OCI-LY7 (cell line): Measurements from ENCODE around the gene PSMG2. TPM values are rescaled to one million over a fixed set of nuclear protein-coding genes. Genes with fewer than 3 reads are reported as not detected.
A peak's percentile ranks its signal among the peaks of the same experiment; 100 is the strongest.

Experiments used
- BruUV-seq: library from RNA; stranded (reverse); fragments of 400-500 nt; replicated peaks from 2 replicates; lab custom pipeline; 2021; lab: Mats Ljungman, UMichigan
- CTCF ChIA-PET: fragments of 300-600 bp; sonication (Branson Sonifier 250); formaldehyde crosslinking; loops from one replicate; lab custom pipeline; 2022; ENCODE audit warnings: antibody characterized with exemption; ENCODE audit not compliant: unreplicated experiment; lab: Charles Lee
- POLR2A ChIA-PET: fragments of 300-600 bp; sonication (Branson Sonifier 250); formaldehyde crosslinking; loops from one replicate; lab custom pipeline; 2022; ENCODE audit warnings: antibody characterized with exemption; lab: Charles Lee
- DNase-seq: peaks from one replicate; pipeline ENCODE4 v3.0.0-alpha.2; 2015; ENCODE audit warnings: low spot score
- H2AFZ ChIP-seq: fragments of 200-600 bp; sonication (generic), shearing (Covaris generic); 2 replicates; pipeline ENCODE4 v1.6.1; 2014; ENCODE audit warnings: mild to moderate bottlenecking, antibody characterized with exemption, low read length, moderate library complexity
- H3K27ac ChIP-seq: fragments of 200-600 bp; sonication (generic); 2 replicates; pipeline ENCODE4 v1.5.1; 2014; ENCODE audit warnings: mixed run types, low read depth, mild to moderate bottlenecking, moderate library complexity, low read length, inconsistent platforms; ENCODE audit not compliant: poor library complexity, severe bottlenecking
- H3K36me3 ChIP-seq: fragments of 200-600 bp; sonication (generic); 2 replicates; pipeline ENCODE4 v1.6.1; 2014; ENCODE audit warnings: mild to moderate bottlenecking, antibody characterized with exemption, low read length, moderate library complexity, mixed read lengths; ENCODE audit not compliant: insufficient read depth
- H3K4me1 ChIP-seq: fragments of 200-600 bp; sonication (generic); 2 replicates; pipeline ENCODE4 v1.5.1; 2014; ENCODE audit warnings: mild to moderate bottlenecking, low read length; ENCODE audit not compliant: insufficient read depth, poor library complexity, severe bottlenecking
- H3K4me2 ChIP-seq: fragments of 200-600 bp; sonication (generic); 2 replicates; pipeline ENCODE4 v1.6.1; 2014; ENCODE audit warnings: mild to moderate bottlenecking, low read length
- H3K4me3 ChIP-seq: fragments of 200-600 bp; sonication (generic); 2 replicates; pipeline ENCODE4 v1.5.1; 2014; ENCODE audit warnings: mild to moderate bottlenecking, low read depth, low read length; ENCODE audit not compliant: poor library complexity, severe bottlenecking
- H3K79me2 ChIP-seq: fragments of 200-600 bp; sonication (generic); 2 replicates; pipeline ENCODE4 v1.6.1; 2016; ENCODE audit warnings: low read depth, mild to moderate bottlenecking, low read length, moderate library complexity, mixed read lengths; ENCODE audit not compliant: insufficient read depth
- H3K9me2 ChIP-seq: fragments of 200-600 bp; sonication (generic); 2 replicates; pipeline ENCODE4 v1.6.1; 2016; ENCODE audit warnings: mild to moderate bottlenecking, low read length, mixed read lengths; ENCODE audit not compliant: insufficient read depth
- H3K9me3 ChIP-seq: fragments of 200-600 bp; sonication (generic); 2 replicates; pipeline ENCODE4 v1.6.1; 2014; ENCODE audit warnings: mild to moderate bottlenecking, mixed run types, low read length, mixed read lengths
- H4K20me1 ChIP-seq: fragments of 200-600 bp; sonication (generic); 2 replicates; pipeline ENCODE4 v1.6.1; 2014; ENCODE audit warnings: mild to moderate bottlenecking, antibody characterized with exemption, low read length, moderate library complexity, mixed read lengths; ENCODE audit not compliant: insufficient read depth
- CTCF ChIP-seq: fragments of 200-600 bp; sonication (generic); conservative IDR thresholded peaks from 2 replicates; pipeline ENCODE4 v1.5.1; 2014; ENCODE audit warnings: mild to moderate bottlenecking, antibody characterized with exemption, low read length, moderate library complexity, mixed read lengths
- EZH2phosphoT487 ChIP-seq: fragments of 200-600 bp; sonication (generic); IDR thresholded peaks from 2 replicates; pipeline ENCODE4 v1.6.1; 2018; ENCODE audit warnings: low read depth, borderline replicate concordance, mild to moderate bottlenecking, mixed run types, antibody characterized with exemption, low read length, moderate library complexity, mixed read lengths
- intact Hi-C: fragments of 100-400 bp; cut with micrococcal nuclease; formaldehyde crosslinking; loops from one replicate; pipeline ENCODE4 v1.10.0; 2022; ENCODE audit not compliant: unreplicated experiment
- total RNA-seq, 2 experiments: library from RNA; depleted of rRNA in 1 of 2; stranded (reverse); fragments of >200 nt in 1 of 2; shearing (Covaris generic) in 1 of 2; gene quantifications; 2 replicates each; pipeline ENCODE4 v1.2.3, GENCODE V29; 2014 to 2022

PSMG2 gene
- total RNA-seq, 2 experiments from 2014 or later, result 69.2 to 98.8 TPM

- intact Hi-C loops, result no loop called here
- H2AFZ ChIP-seq, result no peak overlapping the region
- H3K27ac ChIP-seq, result no peak overlapping the region
- H3K4me2 ChIP-seq, result peak overlapping the region; percentile 99
- H3K9me2 ChIP-seq, result no peaks in the 10 kb centered on the region
- no peaks in the 10 kb centered on the region for H3K9me3 ChIP-seq
- POLR2A ChIA-PET, result interaction anchor here (0.6 to 1.9 kb wide), 8 partner anchors 10 to 1409 kb away, joined by 3 to 5 read pairs (median 3); partner anchors contain the start of gene PRELID3A
- DNase-seq, result no peak
- CTCF ChIA-PET, result no interaction called here
- H4K20me1 ChIP-seq, result peaks cover 15% of the 10 kb centered on the region; the same call in 1 of the 2 replicates
- peak overlapping the region; percentile 92 for H3K4me3 ChIP-seq
- H3K4me1 ChIP-seq, result peaks cover 34% of the 10 kb centered on the region
- no peak for TF ChIP-seq EZH2phosphoT487
- no peak for TF ChIP-seq CTCF
- H3K36me3 ChIP-seq, result peaks cover 60% of the 10 kb centered on the region
- BruUV-seq, result TSS peak; percentile 45
- peaks cover 65% of the 10 kb centered on the region for H3K79me2 ChIP-seq
These were observed 1.7 kb upstream of the PSMG2 start for GRCh38 chr18:12701161-12701560.

- Histone ChIP-seq H3K36me3 (peaks cover 64% of the 10 kb centered on the region), H4K20me1 (peaks cover 15% of the 10 kb centered on the region; the same call in 1 of the 2 replicates), H3K79me2 (peaks cover 71% of the 10 kb centered on the region), H3K4me2 (peak overlapping the region; percentile 99), H3K27ac (peak overlapping the region; percentile 79), H3K4me3 (peak overlapping the region; percentile 92), H3K9me2 (no peaks in the 10 kb centered on the region), H3K9me3 (no peaks in the 10 kb centered on the region), H3K4me1 (peaks cover 34% of the 10 kb centered on the region), H2AFZ (peak overlapping the region; percentile 77; the same call in 1 of the 2 replicates)
- ChIA-PET CTCF (no interaction called here), POLR2A (interaction anchor here (0.8 to 1.2 kb wide), 3 partner anchors 12 to 1688 kb away, joined by 3 read pairs; no protein-coding TSS in a partner anchor)
- TSS peak; percentile 83 for BruUV-seq
- DNase-seq, result no peak
- intact Hi-C loops, result loop anchor here (1.0 kb wide), 1 partner anchor 244 kb away; no protein-coding TSS in a partner anchor
- TF ChIP-seq EZH2phosphoT487 (no peak), CTCF (no peak)
These were observed 290 bp downstream of the PSMG2 start for GRCh38 chr18:12703096-12703567.

GRCh38 chr18:12703664-12704063 lies 822 bp downstream of the PSMG2 start:
- ChIA-PET CTCF (no interaction called here), POLR2A (interaction anchor here (0.8 to 1.2 kb wide), 3 partner anchors 11 to 1688 kb away, joined by 3 to 4 read pairs (median 3); no protein-coding TSS in a partner anchor)
- Histone ChIP-seq H2AFZ (no peak overlapping the region; the same call in 1 of the 2 replicates), H3K4me2 (peak overlapping the region; percentile 99), H3K4me1 (peaks cover 34% of the 10 kb centered on the region), H4K20me1 (peaks cover 15% of the 10 kb centered on the region; the same call in 1 of the 2 replicates), H3K79me2 (peaks cover 71% of the 10 kb centered on the region), H3K36me3 (peaks cover 64% of the 10 kb centered on the region), H3K9me2 (no peaks in the 10 kb centered on the region), H3K27ac (peak overlapping the region; percentile 79), H3K4me3 (peak overlapping the region; percentile 92), H3K9me3 (no peaks in the 10 kb centered on the region)
- intact Hi-C loops, result loop anchor here (1.0 kb wide), 1 partner anchor 244 kb away; no protein-coding TSS in a partner anchor
- no peak for TF ChIP-seq EZH2phosphoT487
- no peak for TF ChIP-seq CTCF
- BruUV-seq, result no TSS peak
- DNase-seq, result peak; percentile 54
